GM21423 (cell line): ENCODE results near the gene FNDC3B.
A peak's percentile ranks its signal among the peaks of the same experiment; 100 is the strongest.

Experiments
- ATAC-seq: cut with Tn5 transposase; IDR thresholded peaks from one replicate; pipeline ENCODE4 v1.9.1; 2021; ENCODE audit warnings: mild to moderate bottlenecking, moderate library complexity; ENCODE audit not compliant: unreplicated experiment

Gene FNDC3B

GRCh38 chr3:172071780-172072330, 32.5 kb downstream of the FNDC3B start:
- ATAC-seq, result no peak

GRCh38 chr3:172072543-172072942, 33.2 kb downstream of the FNDC3B start:
- ATAC-seq, result no peak

GRCh38 chr3:172073262-172073915, 34.0 kb downstream of the FNDC3B start:
- no peak for ATAC-seq

DNA sequence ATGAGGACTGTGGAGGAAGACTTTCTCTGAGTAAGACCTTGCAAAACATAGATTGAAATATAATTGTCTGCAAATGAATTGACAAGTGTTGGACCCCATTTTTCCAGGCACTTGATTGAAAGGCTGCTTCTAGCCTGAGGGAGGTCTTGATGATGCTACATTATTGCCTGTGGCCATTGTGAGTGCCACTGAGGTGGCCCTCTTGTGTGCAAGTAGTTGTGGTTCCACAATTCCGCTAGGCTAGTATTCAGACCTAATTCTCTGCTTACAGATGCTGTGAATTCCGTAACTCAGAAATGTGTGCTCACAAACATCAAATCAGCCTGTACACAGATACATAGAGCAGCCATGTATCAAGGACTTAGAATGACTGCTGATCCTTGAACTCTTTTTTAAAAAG, 34.7 kb downstream of the FNDC3B start:
- no peak for ATAC-seq

GRCh38 chr3:172074586-172074985, 35.2 kb downstream of the FNDC3B start:
- no peak for ATAC-seq

DNA sequence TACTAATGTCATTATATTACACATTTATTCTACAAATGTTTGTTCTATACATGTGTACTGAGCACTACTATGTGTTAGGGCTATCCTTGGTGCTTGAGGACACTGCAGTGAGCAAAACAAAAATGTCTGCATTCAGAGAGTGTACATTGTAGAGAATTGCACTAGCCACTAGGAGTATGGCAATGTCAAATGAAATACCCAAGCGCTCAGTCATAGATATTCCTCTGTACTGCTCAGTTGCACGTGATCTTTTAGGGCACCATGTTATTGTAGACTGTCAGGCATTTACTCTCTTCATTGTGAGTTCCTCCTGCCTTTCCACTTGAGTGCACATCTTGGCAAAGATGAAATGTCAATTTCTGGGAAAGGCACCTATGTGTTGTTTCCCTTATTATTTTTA, 36.8 kb downstream of the FNDC3B start:
- ATAC-seq, result no peak

DNA sequence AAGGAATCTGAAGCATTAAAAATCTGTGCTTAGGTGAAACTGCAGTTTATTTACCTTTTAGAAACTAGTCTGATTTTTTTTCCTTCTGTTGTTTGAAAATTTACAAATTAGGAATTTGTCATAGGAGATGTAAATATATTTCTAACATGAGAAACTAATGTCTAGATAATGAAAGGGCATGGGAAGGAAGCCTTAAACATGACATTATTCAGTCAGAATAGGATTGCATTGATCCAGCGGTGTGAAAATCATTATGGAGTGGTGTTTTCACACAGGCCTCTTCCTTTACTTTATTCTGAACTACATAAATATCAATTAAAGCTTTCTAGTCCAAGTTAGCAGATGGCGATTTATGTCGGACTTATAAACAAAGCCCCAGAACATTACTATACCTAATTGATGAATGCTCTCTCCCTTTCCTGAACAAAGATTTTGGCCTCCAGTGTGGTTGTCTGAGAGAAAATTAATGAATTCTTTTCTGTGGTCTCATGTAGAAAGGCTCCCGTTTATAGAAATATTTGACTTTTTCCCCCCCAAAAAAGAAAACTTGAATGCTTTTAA, 37.9 kb downstream of the FNDC3B start:
- ATAC-seq, result no peak

GRCh38 chr3:172078244-172078643, 38.9 kb downstream of the FNDC3B start:
- ATAC-seq, result no peak

DNA sequence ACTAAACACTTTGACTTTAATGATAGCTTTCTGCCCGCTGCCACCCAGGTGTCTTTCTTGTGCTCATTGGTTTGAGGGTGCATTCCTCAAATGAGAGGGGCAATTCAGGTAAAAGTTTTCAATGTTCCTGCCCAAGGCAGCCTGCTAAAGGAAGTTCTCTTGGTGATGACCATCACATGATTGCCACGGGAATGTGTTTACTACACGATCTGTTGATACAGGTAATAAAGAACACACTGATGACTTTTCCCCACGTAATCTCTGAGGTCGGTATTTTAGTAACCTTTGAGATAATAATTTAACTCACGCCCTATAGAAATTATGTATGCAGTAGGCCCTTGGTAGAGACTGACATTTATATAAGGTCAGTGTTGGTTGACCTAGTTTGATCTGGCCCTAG, 39.3 kb downstream of the FNDC3B start:
- no peak for ATAC-seq

- no peak for ATAC-seq
These were observed 40.1 kb downstream of the FNDC3B start for GRCh38 chr3:172079326-172079976.

DNA sequence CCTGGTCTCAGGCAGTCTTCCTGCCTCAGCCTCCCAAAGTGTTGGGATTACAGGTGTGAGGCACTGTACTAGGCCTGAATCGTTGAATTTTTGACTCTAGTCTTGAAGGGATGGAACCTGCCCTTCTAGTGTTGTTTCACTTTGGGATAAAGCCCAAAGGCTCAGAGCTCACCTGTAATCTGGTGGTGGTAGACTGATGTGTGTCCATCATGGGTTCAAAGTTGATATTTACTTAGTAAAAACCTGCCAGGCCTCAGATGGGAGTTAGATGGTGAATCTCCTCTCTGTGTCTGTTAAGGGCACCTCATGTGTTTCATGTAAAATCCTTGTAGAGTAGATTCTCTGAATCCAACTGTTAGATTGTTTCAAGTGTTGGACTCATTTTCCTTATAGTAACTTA, 41.1 kb downstream of the FNDC3B start:
- ATAC-seq, result no peak

DNA sequence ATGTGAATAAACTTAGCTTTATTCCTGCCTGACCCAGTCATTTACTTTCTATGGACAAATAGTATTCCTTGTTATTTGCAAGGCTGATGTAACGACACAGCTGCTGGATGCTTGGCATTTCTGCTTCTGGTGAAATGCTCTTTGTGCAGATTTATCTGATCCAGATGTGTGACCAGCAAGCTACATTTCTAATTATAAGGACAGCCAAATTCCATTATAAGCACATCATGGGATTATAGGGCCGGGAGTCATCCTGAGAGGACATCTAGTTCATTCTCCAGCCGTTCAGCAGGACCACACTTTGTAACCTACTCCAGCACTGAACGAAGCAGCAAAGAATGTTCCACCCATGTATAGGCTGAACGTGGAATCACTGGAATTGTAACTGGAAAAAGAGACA, 42.9 kb downstream of the FNDC3B start:
- ATAC-seq, result no peak

DNA sequence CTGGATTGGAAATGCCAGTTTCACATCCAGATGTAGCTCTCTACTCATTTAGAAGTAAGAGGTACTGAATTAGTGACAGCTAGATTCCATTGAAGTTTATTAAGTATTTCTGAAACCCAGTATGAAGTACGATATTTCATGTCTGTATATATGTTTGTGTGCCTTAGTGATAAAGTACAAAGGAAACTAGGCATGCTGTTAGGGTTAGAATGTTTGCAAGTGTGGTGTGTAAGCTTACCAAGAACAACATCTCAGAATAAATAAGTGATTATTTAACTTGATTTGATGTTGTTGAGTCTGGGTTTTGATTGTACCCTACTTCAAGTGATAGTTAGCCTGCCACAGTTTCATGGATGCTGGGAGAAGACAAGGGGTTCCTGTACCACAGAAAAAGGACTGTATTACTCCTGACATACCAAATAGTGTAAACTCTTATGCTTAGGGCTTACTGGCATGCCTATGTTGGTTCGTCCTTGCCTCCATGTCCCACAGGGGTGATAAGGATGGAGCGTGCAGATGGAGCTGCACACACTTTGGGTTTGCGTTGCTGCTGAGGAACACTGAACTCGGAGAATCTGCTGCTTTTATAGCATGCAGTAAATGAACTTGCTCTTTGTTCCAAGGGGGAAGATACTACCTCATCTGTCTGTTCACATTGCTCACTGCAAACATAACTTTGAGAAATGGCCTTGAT, 43.6 kb downstream of the FNDC3B start:
- ATAC-seq, result no peak

- no peak for ATAC-seq
These were observed 44.6 kb downstream of the FNDC3B start for GRCh38 chr3:172083995-172084409.

DNA sequence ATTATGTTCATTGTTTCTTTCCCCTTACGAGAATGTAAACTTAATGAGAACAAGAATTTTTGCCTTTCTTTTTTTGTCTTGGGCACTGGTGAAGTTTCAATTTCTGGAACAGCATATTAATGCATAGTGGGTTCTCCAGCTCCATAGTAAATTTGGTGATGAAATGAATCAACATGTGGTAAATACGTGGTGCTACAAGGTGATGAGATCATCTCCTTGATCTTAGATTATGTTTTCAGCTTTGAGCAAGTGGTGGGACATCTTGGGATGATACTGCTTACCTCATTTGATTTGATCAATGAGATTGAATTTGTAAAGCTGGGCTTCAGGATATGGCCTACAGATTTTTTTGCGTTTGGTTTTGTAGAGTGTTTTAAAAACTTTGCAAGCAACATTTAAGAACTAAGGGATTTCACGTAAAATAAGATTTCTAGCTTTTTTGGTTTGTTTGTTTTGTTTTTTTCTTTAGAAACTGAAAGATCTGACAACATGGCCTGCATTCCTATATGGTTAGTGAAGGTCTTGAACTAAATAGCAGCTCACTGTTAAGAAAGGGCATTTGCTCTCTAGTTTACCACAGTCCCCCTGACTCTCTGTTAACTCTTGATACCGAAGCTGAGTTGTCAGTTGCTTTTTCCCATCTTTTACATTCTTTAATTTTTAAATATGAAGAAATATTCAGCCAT, 45.6 kb downstream of the FNDC3B start:
- no peak for ATAC-seq

- no peak for ATAC-seq
These were observed 46.1 kb downstream of the FNDC3B start for GRCh38 chr3:172085557-172085895.

- no peak for ATAC-seq
These were observed 46.7 kb downstream of the FNDC3B start for GRCh38 chr3:172086071-172086470.

GRCh38 chr3:172087198-172087597, 47.8 kb downstream of the FNDC3B start:
- ATAC-seq, result no peak

- peak; percentile 85 for ATAC-seq
These were observed 48.5 kb downstream of the FNDC3B start for GRCh38 chr3:172087602-172088580.

- no peak for ATAC-seq
These were observed 49.9 kb downstream of the FNDC3B start for GRCh38 chr3:172089250-172089649.
